ENCODE data around the gene RTF2.

RTF2 gene, protein sequence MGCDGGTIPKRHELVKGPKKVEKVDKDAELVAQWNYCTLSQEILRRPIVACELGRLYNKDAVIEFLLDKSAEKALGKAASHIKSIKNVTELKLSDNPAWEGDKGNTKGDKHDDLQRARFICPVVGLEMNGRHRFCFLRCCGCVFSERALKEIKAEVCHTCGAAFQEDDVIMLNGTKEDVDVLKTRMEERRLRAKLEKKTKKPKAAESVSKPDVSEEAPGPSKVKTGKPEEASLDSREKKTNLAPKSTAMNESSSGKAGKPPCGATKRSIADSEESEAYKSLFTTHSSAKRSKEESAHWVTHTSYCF

GRCh38 chr20:56468316-56469076 is at the start of gene RTF2:
TSS of gene RTF2 (plus strand) at chr20:56468627. CDS start at chr20:56468698, 71 bp downstream.
- peak; percentile 93 for DNase-seq (ENCODE audit: low read depth)

DNA sequence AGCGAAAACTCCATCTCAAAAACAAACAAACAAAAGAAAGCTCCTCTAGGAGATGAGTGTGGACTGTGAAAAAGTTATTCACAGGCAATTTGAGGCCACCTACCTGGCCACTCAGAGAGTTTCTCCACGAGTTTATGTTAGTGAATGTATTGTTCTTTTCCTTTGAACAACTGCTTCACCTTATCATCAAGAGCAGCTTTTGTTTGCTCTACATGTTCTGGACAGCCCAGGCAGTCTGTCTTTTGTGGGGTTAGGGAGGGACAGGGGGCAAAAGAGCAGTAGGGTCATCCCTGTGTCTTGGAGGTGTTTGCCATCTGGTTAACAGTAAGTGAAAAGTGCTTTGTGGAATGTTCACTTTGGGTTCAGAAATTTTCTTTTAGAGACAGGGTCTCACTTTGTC is 48.4 kb upstream of the RTF2 start:
- no peak for DNase-seq (ENCODE audit: low read depth)

- DNase-seq (ENCODE audit: low read depth): no peak
Observed at GRCh38 chr20:56420940-56421688, 47.3 kb upstream of the RTF2 start.

DNA sequence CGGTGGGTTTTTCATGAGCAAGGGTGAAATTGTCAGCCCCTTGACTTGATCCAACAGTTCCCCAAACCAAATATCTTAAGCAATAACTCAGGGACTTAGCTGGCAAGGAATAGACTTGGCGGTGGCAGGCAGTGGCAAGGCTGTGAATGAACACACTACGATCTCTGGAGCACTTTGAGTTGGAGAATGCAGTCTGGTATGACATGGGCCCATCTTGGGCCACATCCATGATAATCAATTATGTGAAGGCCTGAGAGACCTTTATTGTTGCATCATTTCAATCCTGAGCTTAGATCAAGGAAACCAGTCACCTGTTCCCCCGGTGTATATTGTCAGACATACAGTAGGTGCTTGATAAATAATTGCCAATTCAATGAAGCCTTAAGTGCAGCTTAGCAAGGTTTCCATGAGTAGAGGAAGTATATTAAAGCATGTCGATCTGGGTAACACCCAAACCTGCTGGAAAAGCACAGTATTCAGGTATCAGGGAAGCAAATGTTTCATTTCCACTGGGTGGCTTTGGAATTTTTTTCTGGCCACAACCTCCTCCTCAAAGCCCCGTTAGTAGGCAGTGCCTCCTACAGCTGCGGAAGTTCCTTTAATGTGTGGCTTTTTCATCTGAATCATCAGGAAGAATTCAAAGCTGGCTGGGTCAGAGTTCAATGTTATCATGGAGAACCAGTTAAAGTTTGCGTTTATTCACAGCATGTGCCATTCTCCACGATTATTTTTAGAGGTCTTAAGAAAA is 46.2 kb upstream of the RTF2 start:
- DNase-seq (ENCODE audit: low read depth): no peak

GRCh38 chr20:56422824-56423189 is 45.6 kb upstream of the RTF2 start:
- DNase-seq (ENCODE audit: low read depth): no peak

DNA sequence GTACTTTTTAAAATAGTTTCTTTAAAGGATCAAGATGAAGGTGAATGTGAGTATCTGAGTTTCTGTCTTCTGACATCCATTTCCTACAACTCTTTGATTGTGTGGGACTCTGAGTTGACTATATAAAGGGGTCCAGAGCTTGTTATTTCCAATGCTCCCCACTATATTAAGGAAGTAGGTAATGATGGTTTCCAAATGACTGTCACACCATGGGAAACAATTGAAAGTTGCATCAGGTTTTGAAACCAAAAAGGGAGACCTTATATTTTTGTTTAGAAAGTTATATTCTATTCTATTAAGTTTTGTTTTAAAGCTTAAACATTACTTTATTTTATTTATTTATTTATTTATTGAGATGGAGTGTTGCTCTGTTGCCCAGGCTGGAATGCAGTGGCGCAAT is 45.2 kb upstream of the RTF2 start:
- no peak for DNase-seq (ENCODE audit: low read depth)

- DNase-seq (ENCODE audit: low read depth): no peak
Observed at GRCh38 chr20:56423886-56424285, 44.5 kb upstream of the RTF2 start.

DNA sequence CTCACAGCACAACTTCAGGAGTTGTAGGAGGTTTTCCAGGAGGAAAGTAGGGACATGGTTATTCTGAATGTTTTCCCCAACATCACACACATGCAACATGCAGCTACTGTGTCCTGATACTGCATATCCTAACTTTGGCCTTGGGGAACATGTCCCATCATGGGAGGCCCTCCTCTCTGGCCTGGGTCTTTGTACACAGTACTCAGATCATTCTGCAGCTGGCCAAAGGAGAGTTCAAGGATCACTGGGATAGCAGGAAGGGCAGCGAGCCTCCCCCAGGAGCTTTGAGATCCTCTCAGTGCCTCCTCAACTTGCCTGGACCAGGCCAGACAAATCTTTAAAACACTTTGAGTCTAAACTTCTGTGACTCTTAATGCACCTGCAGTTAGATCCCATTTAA is 43.5 kb upstream of the RTF2 start:
- DNase-seq (ENCODE audit: low read depth): no peak

- DNase-seq (ENCODE audit: low read depth): no peak
Observed at GRCh38 chr20:56426026-56426425, 42.4 kb upstream of the RTF2 start.

- DNase-seq (ENCODE audit: low read depth): no peak
Observed at GRCh38 chr20:56426926-56427325, 41.5 kb upstream of the RTF2 start.

DNA sequence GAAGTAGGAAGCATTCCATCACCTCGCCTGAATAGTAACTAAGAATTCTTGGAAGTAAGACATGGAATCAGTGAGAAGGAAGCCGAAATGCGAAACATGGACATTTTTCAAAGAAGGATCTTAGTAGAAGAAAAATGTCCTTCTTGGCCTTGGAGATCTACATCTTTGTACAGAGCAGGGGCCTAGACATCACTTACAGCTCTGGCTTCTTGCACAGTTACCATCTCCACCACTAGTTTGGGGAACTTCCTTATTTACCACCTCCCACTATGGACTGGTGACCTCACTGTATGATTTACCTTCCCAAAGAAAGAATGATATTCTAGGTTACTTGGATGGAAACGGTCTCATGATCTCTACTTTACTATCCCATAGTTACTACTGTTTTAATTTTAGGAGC is 40.6 kb upstream of the RTF2 start:
- no peak for DNase-seq (ENCODE audit: low read depth)

DNA sequence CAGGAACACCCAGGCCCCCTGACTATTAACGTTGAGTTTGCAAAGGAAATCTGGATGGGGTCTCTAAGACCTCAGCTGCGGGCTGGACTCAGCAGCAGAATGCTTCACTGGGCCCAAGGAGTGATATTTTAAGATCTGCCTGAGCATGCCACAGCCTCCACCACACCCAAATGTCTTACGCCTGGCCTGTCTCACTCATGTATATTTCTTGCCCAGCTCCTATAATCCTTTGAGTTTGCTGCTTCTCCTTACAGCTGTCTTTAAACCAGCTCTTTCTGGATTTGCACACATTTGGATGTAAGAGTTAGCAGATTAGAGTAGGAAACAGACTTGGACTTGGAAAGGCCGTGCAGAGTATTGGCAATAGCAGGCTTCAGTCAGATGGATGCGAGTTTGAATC is 40.0 kb upstream of the RTF2 start:
- DNase-seq (ENCODE audit: low read depth): no peak

DNA sequence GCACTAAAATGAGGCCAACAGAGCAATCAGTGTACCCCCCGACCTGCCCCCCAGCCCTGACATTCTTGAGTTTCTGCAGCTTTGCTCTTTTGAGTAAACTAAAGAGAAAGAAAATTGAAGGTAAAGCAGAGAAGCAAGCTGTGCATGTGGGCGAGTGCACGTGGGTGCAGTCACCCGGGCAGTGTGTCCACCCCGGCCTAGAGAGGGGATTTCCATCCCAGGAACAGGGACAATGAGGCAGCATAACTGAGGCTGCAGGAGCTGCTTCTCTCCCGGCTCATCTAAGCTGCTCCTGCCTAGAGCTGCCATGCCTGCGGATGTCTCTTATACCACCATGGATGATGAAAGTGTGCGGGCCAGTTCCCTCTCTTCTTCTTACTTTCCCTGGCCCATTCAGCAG is 39.5 kb upstream of the RTF2 start:
- no peak for DNase-seq (ENCODE audit: low read depth)

DNA sequence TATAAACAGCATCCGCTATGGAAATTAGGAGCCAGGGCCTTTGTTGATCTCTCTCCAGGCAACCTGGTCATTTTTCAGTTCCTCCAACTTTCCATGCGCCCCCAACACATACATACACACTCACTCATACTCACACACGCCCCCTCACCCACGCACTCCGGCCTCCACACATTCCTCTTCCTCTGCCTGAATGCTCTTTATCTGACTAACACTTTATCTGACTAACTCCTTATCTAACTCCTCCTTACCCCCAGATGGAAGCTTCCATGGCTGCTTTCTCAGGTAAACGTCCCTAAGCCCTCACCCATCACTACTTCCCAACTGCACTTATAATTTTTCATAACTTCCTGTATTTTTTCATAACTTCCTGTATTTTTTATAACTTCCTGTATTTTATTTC is 38.9 kb upstream of the RTF2 start:
- no peak for DNase-seq (ENCODE audit: low read depth)

DNA sequence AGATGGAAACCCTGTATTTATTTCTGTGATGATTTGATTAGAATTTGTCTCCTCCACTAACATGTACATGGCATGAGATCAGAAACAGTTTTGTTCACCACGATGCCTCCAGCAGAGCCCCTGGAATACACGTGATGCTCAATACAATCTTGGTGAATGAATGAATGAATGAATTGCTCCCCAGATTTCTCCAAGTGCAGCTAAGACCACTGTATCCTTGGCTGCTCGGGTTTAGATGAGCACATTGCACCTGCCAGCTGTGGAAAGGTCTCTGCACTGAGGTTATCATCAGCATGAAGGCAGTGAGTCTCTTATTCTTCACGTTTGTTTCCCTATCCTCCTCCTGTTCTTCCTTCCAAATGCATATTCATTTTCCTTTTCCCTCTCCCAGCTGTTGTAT is 38.5 kb upstream of the RTF2 start:
- no peak for DNase-seq (ENCODE audit: low read depth)

DNA sequence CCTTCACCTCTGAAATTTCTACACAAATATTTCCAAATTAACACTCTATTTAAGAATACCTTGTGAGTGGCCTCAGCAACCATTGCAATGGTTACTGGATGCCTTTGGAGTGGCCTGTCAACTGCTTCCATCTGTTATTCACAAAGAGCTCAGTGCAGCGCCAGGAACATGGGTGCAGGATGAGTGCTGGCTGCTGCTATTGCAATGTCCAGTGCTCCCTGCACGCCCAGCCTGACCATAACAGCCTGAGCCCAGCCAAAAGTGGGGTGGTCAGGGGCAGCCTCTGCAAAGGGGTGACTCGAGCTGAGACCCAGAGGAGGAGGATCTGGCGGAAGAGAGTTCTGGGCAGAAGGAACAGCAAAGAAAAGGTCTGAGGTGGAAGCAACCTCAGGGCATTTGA is 38.0 kb upstream of the RTF2 start:
- no peak for DNase-seq (ENCODE audit: low read depth)

GRCh38 chr20:56430957-56431356 is 37.5 kb upstream of the RTF2 start:
- no peak for DNase-seq (ENCODE audit: low read depth)

DNA sequence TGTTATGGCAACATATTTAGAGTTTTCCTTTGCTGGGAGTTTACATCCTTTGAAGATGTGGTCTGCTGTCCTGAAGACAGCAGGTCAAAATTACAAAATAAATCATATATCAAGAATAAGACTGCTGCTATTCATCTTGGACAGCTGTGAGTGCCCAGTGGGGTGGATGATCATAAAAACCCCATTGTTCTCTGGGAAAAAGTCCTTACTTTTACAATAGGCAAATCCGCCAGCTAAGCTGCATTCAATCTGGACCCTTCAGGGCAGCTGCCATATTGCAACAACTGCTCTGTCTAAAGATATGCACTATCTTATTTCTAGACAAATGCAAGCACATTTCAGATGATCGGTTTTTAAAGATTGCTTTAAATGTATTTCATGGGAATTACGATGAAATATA is 37.0 kb upstream of the RTF2 start:
- no peak for DNase-seq (ENCODE audit: low read depth)

- no peak for DNase-seq (ENCODE audit: low read depth)
Observed at GRCh38 chr20:56433221-56433879, 35.1 kb upstream of the RTF2 start.

GRCh38 chr20:56433880-56434255 is 34.6 kb upstream of the RTF2 start:
- no peak for DNase-seq (ENCODE audit: low read depth)

GRCh38 chr20:56437196-56437960 is 31.0 kb upstream of the RTF2 start:
- no peak for DNase-seq (ENCODE audit: low read depth)

Data from activated T-cell treated with anti-CD3 and anti-CD28 coated beads for 1 hour (primary cell).